ENCODE measurements around the gene PRKG1.

Gene PRKG1

DNA sequence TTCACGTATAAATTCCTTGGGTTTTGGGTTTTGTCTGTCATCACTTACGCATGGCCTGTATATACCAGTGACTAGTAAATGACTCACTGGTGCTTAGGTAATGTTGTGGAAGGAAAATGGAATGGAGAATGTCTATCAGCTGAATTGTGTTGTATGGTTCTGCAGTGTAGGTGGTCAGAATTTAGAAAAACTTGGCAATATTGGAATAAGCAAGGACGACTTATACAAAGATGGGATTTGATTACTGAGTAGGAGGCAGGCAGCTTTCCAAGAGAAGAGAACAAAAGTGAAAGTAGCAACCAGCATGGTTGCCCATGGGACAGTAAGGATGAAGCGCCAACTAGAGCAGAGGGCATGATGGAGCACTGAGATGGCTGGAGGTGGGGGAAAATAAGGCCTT lies 793.7 kb downstream of the PRKG1 start:
- Histone ChIP-seq H3K27ac (ENCODE audit: low read depth, low read length) (no peak overlapping the region), H3K9me3 (ENCODE audit: insufficient read depth, low read depth, low read length) (no peaks in the 10 kb centered on the region), H3K4me1 (ENCODE audit: insufficient read depth, low read length) (no peaks in the 10 kb centered on the region), H3K9ac (ENCODE audit: low read depth, low read length) (no peak overlapping the region), H3K36me3 (ENCODE audit: insufficient read depth, low read length) (no peaks in the 10 kb centered on the region), H3K27me3 (ENCODE audit: insufficient read depth, low read length) (no peaks in the 10 kb centered on the region), H3K4me3 (ENCODE audit: low read length) (no peak overlapping the region)
- 96% methylated on average over 4 of the region's 4 CpGs for WGBS

DNA sequence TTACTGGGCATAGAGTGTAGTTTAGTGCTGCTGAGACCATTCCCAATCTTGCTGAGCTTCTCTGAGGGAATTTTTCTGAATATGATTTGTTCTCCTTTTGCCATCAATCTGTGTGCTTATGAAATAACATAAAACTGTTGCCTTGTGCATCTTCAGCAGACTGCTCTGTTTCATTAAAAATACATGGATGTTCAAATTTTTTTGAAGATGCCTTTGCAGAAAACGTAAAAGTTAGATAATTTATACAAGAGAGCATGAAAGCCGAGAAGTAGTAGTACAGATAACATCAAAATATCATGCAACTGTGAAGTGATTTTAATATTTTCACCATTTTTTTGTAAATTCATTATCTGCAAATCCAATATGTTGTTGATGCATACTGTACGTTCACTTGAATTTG lies 799.8 kb downstream of the PRKG1 start:
- Histone ChIP-seq H3K4me1 (ENCODE audit: insufficient read depth, low read length) (no peaks in the 10 kb centered on the region; the same call in 1 of the 2 replicates), H3K4me3 (ENCODE audit: low read length) (no peak overlapping the region), H3K27me3 (ENCODE audit: insufficient read depth, low read length) (no peaks in the 10 kb centered on the region), H3K36me3 (ENCODE audit: insufficient read depth, low read length) (no peaks in the 10 kb centered on the region), H3K9ac (ENCODE audit: low read depth, low read length) (no peak overlapping the region), H3K9me3 (ENCODE audit: insufficient read depth, low read depth, low read length) (no peaks in the 10 kb centered on the region), H3K27ac (ENCODE audit: low read depth, low read length) (no peak overlapping the region)
- 90% methylated on average over 3 of the region's 3 CpGs for WGBS

DNA sequence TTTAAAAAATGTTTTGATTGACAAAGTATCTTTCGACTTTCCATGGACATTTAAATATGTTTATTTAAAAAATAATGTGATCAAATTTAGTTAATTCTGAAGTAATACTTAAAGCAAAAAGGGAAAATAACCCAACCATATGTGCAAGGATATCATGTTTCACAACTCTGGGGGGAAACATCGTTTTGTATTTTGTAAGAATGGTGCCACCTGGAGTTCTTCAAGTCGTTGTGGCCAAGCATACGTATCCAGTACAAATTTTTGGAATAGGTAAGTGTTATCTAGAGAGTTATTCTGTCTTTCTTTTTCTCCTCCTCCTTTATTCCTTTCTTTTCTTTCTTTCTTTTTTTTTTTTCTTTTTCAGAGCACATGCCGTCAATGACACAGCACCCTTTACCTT lies 801.3 kb downstream of the PRKG1 start:
- WGBS: 65% methylated on average over 3 of the region's 5 CpGs
- Histone ChIP-seq H3K9me3 (ENCODE audit: insufficient read depth, low read depth, low read length) (no peaks in the 10 kb centered on the region), H3K4me3 (ENCODE audit: low read length) (no peak overlapping the region), H3K9ac (ENCODE audit: low read depth, low read length) (no peak overlapping the region), H3K4me1 (ENCODE audit: insufficient read depth, low read length) (no peaks in the 10 kb centered on the region; the same call in 1 of the 2 replicates), H3K27me3 (ENCODE audit: insufficient read depth, low read length) (no peaks in the 10 kb centered on the region), H3K36me3 (ENCODE audit: insufficient read depth, low read length) (no peaks in the 10 kb centered on the region), H3K27ac (ENCODE audit: low read depth, low read length) (no peak overlapping the region)

DNA sequence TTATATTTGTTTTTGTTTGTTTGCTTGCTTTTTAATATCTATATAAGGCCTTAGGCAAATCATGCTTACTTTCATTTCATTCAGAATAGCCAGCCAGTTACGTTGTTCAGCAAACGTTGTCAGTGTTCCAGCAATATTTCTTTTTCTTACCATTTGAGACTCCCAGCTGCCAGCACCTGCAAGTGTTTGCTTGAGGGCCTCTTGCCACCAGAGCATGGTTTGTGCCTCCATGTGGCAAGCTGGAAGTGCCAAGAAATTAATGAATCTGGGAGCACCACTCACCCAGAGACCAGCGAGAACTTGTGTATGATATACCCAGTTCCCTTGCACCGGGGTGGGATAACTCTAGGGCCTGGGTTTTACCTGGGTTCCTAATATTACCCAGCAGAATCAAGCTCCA lies 802.2 kb downstream of the PRKG1 start:
- Histone ChIP-seq H3K9ac (ENCODE audit: low read depth, low read length) (no peak overlapping the region), H3K27me3 (ENCODE audit: insufficient read depth, low read length) (no peaks in the 10 kb centered on the region), H3K9me3 (ENCODE audit: insufficient read depth, low read depth, low read length) (peaks cover 6% of the 10 kb centered on the region; the same call in 1 of the 2 replicates), H3K36me3 (ENCODE audit: insufficient read depth, low read length) (no peaks in the 10 kb centered on the region), H3K4me1 (ENCODE audit: insufficient read depth, low read length) (no peaks in the 10 kb centered on the region; the same call in 1 of the 2 replicates), H3K4me3 (ENCODE audit: low read length) (no peak overlapping the region), H3K27ac (ENCODE audit: low read depth, low read length) (no peak overlapping the region)
- 87% methylated on average over 4 of the region's 4 CpGs for WGBS

DNA sequence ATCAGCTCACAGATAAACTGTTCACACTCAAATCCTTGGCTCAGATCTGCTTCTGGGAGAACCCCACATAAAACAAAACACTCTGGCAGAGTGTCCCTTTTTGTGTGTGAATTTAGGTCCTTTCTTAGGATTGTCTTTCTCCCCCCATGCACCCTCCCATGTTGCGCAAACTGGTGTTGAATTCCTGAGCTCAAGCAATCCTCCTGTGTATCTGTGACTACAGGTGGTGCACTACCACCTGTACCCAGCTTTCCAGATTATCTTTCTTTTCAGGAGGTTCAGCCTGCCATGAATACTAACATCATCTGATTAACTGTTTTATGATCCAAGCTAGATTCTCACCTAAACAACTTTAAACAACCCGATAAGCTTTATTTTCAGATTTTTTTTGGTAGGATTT lies 802.7 kb downstream of the PRKG1 start:
- no peak overlapping the region for H3K4me3 ChIP-seq (ENCODE audit: low read length)
- H3K27me3 ChIP-seq (ENCODE audit: insufficient read depth, low read length): no peaks in the 10 kb centered on the region
- H3K36me3 ChIP-seq (ENCODE audit: insufficient read depth, low read length): no peaks in the 10 kb centered on the region
- H3K9ac ChIP-seq (ENCODE audit: low read depth, low read length): no peak overlapping the region
- no peak overlapping the region for H3K27ac ChIP-seq (ENCODE audit: low read depth, low read length)
- 97% methylated on average over 2 of the region's 2 CpGs for WGBS
- peaks cover 9% of the 10 kb centered on the region; the same call in 1 of the 2 replicates for H3K9me3 ChIP-seq (ENCODE audit: insufficient read depth, low read depth, low read length)
- H3K4me1 ChIP-seq (ENCODE audit: insufficient read depth, low read length): no peaks in the 10 kb centered on the region; the same call in 1 of the 2 replicates

DNA sequence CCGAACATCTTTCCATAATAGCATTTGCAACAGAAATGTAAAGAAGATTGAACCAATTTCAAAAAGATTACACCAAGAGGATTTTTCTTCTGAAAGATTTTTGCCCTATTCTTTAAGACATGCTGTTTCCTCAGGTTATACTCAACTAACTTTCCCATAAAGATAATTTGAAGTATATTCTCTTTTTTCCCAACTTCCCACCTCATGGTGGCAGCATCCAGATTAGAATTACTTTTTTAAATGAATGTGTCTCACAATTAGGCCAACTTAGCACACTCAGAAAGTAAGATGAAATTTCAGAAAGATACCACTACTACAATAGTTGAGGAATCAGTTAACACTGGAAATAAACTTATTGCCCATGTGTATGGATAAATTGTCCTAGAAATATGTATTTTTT lies 803.3 kb downstream of the PRKG1 start:
- Histone ChIP-seq H3K9ac (ENCODE audit: low read depth, low read length) (no peak overlapping the region), H3K4me3 (ENCODE audit: low read length) (no peak overlapping the region), H3K27ac (ENCODE audit: low read depth, low read length) (no peak overlapping the region), H3K27me3 (ENCODE audit: insufficient read depth, low read length) (no peaks in the 10 kb centered on the region), H3K36me3 (ENCODE audit: insufficient read depth, low read length) (no peaks in the 10 kb centered on the region), H3K4me1 (ENCODE audit: insufficient read depth, low read length) (no peaks in the 10 kb centered on the region; the same call in 1 of the 2 replicates), H3K9me3 (ENCODE audit: insufficient read depth, low read depth, low read length) (peaks cover 9% of the 10 kb centered on the region; the same call in 1 of the 2 replicates)
- WGBS: 100% methylated on average over 1 of the region's 1 CpG

DNA sequence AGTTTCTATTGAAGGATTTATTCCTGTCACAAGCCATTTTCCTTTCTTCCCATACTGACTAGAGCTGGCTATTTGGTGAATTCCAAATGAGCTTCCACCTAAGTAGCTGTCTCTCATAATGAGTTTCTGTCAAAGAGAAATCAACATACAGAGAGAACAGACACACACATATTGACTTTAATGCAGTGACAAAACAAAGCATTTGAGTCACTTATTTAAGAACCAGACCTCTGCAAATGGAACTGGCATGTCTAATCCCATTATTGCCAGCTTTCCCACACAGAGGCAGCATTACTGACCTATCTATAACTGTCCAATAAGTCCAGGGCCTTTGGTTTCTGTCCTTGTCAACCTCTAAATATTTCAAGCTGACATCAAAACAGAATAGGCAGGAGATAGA lies 804.4 kb downstream of the PRKG1 start:
- H3K36me3 ChIP-seq (ENCODE audit: insufficient read depth, low read length): no peaks in the 10 kb centered on the region
- no peaks in the 10 kb centered on the region for H3K27me3 ChIP-seq (ENCODE audit: insufficient read depth, low read length)
- H3K27ac ChIP-seq (ENCODE audit: low read depth, low read length): no peak overlapping the region
- no peak overlapping the region for H3K4me3 ChIP-seq (ENCODE audit: low read length)
- peaks cover 9% of the 10 kb centered on the region; the same call in 1 of the 2 replicates for H3K9me3 ChIP-seq (ENCODE audit: insufficient read depth, low read depth, low read length)
- H3K4me1 ChIP-seq (ENCODE audit: insufficient read depth, low read length): no peaks in the 10 kb centered on the region; the same call in 1 of the 2 replicates
- no peak overlapping the region for H3K9ac ChIP-seq (ENCODE audit: low read depth, low read length)

DNA sequence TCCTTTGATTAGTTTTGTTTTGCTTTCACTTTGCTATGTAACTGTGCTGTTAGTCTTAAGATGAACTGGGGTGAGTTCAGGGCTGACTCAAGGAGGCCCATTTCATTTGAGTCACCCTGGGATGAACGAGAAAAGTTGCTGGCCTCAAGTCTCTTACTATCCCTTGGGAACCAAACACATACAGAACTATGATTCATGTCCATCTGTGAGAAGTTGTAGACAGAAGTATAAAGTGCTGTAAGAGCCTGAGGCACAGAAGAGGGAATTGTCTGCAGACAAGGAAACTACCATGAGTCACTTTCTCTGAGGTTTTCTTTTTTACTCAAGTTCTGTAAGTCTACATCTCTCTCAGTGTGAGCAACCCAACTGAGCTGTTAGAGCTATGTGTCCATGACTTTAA lies 805.0 kb downstream of the PRKG1 start:
- 92% methylated on average over 1 of the region's 1 CpG for WGBS
- peaks cover 9% of the 10 kb centered on the region; the same call in 1 of the 2 replicates for H3K9me3 ChIP-seq (ENCODE audit: insufficient read depth, low read depth, low read length)
- H3K27me3 ChIP-seq (ENCODE audit: insufficient read depth, low read length): no peaks in the 10 kb centered on the region
- no peak overlapping the region for H3K27ac ChIP-seq (ENCODE audit: low read depth, low read length)
- no peaks in the 10 kb centered on the region for H3K36me3 ChIP-seq (ENCODE audit: insufficient read depth, low read length)
- H3K9ac ChIP-seq (ENCODE audit: low read depth, low read length): no peak overlapping the region
- H3K4me1 ChIP-seq (ENCODE audit: insufficient read depth, low read length): no peaks in the 10 kb centered on the region; the same call in 1 of the 2 replicates
- H3K4me3 ChIP-seq (ENCODE audit: low read length): no peak overlapping the region

DNA sequence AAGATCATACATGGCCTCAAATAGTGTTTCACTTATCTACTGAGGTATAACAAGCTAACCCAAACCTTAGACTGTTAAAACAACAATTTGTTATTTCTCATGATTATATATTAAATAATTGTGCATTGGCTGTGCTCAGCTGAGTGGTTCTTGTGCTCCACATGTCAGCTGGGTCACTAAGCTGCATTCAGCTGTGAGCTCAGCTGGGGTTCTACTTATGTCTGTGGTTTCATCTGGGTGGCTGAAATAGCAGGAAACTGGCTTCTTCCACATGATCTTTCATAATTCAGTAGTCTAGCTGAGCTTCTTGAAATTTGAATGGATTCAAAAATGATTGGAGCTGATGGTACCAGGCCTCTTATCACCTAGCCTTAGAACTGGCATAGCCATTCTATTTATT lies 806.9 kb downstream of the PRKG1 start:
- H3K9ac ChIP-seq (ENCODE audit: low read depth, low read length): no peak overlapping the region
- H3K9me3 ChIP-seq (ENCODE audit: insufficient read depth, low read depth, low read length): peaks cover 9% of the 10 kb centered on the region; the same call in 1 of the 2 replicates
- H3K36me3 ChIP-seq (ENCODE audit: insufficient read depth, low read length): no peaks in the 10 kb centered on the region
- H3K4me3 ChIP-seq (ENCODE audit: low read length): no peak overlapping the region
- no peak overlapping the region for H3K27ac ChIP-seq (ENCODE audit: low read depth, low read length)
- H3K4me1 ChIP-seq (ENCODE audit: insufficient read depth, low read length): no peaks in the 10 kb centered on the region; the same call in 1 of the 2 replicates
- no peaks in the 10 kb centered on the region for H3K27me3 ChIP-seq (ENCODE audit: insufficient read depth, low read length)

DNA sequence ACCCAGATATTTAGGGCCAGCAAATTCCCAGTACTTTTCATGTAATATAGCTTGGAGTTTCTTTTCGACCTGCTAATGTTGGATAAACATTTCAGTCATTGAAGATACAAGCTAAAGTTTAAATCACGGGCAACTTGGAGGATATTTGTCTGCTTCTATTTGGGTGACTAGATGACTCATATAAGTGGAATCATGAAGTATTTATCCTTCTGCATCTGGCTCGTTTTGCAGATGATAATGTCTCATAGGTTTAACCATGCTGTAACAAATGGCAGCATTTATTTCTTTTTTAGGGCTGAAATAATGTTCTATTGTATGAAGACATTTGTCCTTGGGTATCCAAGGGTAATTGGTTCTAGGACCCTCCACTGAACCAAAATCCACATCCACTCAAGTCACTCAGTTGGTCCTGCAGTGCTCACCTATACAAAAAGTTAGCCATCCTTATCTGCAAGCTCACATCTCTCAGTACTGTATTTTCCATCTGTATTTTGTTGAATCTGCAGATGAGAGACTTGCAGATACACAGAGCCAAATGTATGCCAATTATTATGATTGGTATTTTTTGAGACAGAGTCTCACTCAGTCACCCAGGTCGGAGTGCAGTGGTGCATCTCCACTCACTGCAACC lies 812.3 kb downstream of the PRKG1 start:
- Histone ChIP-seq H3K27me3 (ENCODE audit: insufficient read depth, low read length) (no peaks in the 10 kb centered on the region), H3K4me3 (ENCODE audit: low read length) (no peak overlapping the region), H3K9ac (ENCODE audit: low read depth, low read length) (no peak overlapping the region), H3K4me1 (ENCODE audit: insufficient read depth, low read length) (no peaks in the 10 kb centered on the region), H3K9me3 (ENCODE audit: insufficient read depth, low read depth, low read length) (peaks cover 2% of the 10 kb centered on the region; the same call in 1 of the 2 replicates), H3K36me3 (ENCODE audit: insufficient read depth, low read length) (no peaks in the 10 kb centered on the region), H3K27ac (ENCODE audit: low read depth, low read length) (no peak overlapping the region)
- 91% methylated on average over 4 of the region's 4 CpGs for WGBS

DNA sequence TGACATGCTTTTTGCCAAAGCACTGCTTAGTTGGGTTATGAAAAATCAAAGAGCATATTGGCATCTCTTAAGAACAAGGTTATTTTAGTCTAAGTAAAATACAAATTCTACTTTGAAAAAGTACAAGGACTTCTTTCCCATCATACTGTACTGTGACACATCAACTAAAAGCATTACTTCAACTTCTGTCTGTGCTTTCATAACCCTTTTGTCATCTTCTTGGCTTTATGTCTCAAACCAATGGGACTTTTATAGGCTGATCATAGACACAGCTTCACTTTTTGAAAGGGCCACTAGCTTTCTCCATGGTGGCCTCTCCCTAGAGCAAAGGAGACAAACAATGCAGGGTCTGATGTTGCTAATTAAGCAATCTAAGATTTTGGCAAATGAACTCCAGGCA lies 814.0 kb downstream of the PRKG1 start:
- no peak overlapping the region for H3K27ac ChIP-seq (ENCODE audit: low read depth, low read length)
- H3K4me3 ChIP-seq (ENCODE audit: low read length): no peak overlapping the region
- H3K9me3 ChIP-seq (ENCODE audit: insufficient read depth, low read depth, low read length): no peaks in the 10 kb centered on the region
- peaks cover 4% of the 10 kb centered on the region; the same call in 1 of the 2 replicates for H3K4me1 ChIP-seq (ENCODE audit: insufficient read depth, low read length)
- H3K27me3 ChIP-seq (ENCODE audit: insufficient read depth, low read length): no peaks in the 10 kb centered on the region
- H3K36me3 ChIP-seq (ENCODE audit: insufficient read depth, low read length): no peaks in the 10 kb centered on the region
- H3K9ac ChIP-seq (ENCODE audit: low read depth, low read length): no peak overlapping the region

DNA sequence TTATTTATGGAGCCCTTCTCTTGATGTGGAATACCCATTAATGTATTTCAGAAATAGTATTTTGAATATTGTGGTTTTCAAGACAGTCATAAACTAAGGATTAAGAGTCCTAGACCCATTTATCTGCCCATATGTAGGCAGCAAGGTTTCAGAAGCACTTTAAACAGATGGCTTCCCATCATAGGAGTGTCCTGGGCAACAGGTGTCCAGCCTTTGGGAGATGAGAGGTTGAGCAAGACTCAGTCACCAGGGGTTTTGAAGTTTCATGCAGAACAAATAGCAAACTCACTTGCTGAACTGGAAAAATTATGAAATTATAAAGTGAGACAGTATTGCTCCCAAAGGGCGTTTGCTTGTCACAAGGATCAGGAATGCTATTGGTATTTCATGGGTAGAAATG lies 818.0 kb downstream of the PRKG1 start:
- 90% methylated on average over 1 of the region's 1 CpG for WGBS
- H3K9ac ChIP-seq (ENCODE audit: low read depth, low read length): no peak overlapping the region
- H3K9me3 ChIP-seq (ENCODE audit: insufficient read depth, low read depth, low read length): no peaks in the 10 kb centered on the region
- H3K4me1 ChIP-seq (ENCODE audit: insufficient read depth, low read length): peaks cover 4% of the 10 kb centered on the region; the same call in 1 of the 2 replicates
- H3K36me3 ChIP-seq (ENCODE audit: insufficient read depth, low read length): no peaks in the 10 kb centered on the region
- no peak overlapping the region for H3K27ac ChIP-seq (ENCODE audit: low read depth, low read length)
- H3K27me3 ChIP-seq (ENCODE audit: insufficient read depth, low read length): no peaks in the 10 kb centered on the region
- H3K4me3 ChIP-seq (ENCODE audit: low read length): no peak overlapping the region

All from HUES64 (cell line).